Esophagus muscularis mucosa (tissue), 4 donors: Measurements from ENCODE around the gene KRT4. TPM values are rescaled to one million over a fixed set of nuclear protein-coding genes. Genes with fewer than 3 reads are reported as not detected.

Experiments used
- DNase-seq: peaks from one replicate; pipeline ENCODE4 v3.0.0-alpha.2; 2017; ENCODE audit errors: extremely low spot score
- H3K27ac ChIP-seq, 4 donors: fragments of 200-600 bp; sonication (generic); replicated peaks in 1 of 4; 1 replicate in 3 of 4; 2 replicates in 1 of 4; pipeline ENCODE4 v1.5.1; 2016 to 2019; ENCODE audit warnings: mild to moderate bottlenecking in 1 of 4
- H3K27me3 ChIP-seq, 4 donors: fragments of 200-600 bp; sonication (generic); one replicate each; pipeline versions ENCODE4 v1.5.1 to v1.6.0; 2016 to 2019
- H3K36me3 ChIP-seq, 4 donors: fragments of 200-600 bp; sonication (generic); one replicate each; pipeline ENCODE4 v1.5.1; 2016 to 2019
- H3K4me1 ChIP-seq, 4 donors: fragments of 200-600 bp; sonication (generic); one replicate each; pipeline ENCODE4 v1.5.1; 2016 to 2019
- H3K4me3 ChIP-seq, 4 donors: fragments of 200-600 bp; sonication (generic); 1 replicate in 2 of 4; 2 replicates in 2 of 4; pipeline ENCODE4 v1.5.1; 2016 to 2019; ENCODE audit warnings: mild to moderate bottlenecking in 4 of 4, moderate library complexity in 1 of 4
- H3K9me3 ChIP-seq, 4 donors: fragments of 200-600 bp; sonication (generic); 1 replicate in 3 of 4; 2 replicates in 1 of 4; pipeline ENCODE4 v1.5.1; 2016 to 2019
- EP300 ChIP-seq: sonication (generic); formaldehyde crosslinking; IDR thresholded peaks from one replicate; pipeline ENCODE4 v1.6.1; 2017; ENCODE audit warnings: antibody characterized with exemption
- POLR2A ChIP-seq: fragments of 450-650 bp; IDR thresholded peaks from one replicate; pipeline ENCODE4 v1.6.1; 2017; ENCODE audit warnings: antibody characterized with exemption, moderate library complexity, mild to moderate bottlenecking, low read depth
- POLR2AphosphoS5 ChIP-seq, 2 donors: sonication (generic); formaldehyde crosslinking; IDR thresholded peaks; one replicate each; pipeline ENCODE4 v1.6.1; 2017; ENCODE audit warnings: antibody characterized with exemption in 2 of 2
- WGBS: methylation state at CpG from one replicate; pipeline ENCODE4 v1.1.5; 2018; 5-methylcytosine and 5-hydroxymethylcytosine counted together
- intact Hi-C: fragments of 100-400 bp; cut with DNase I; formaldehyde crosslinking; loops from one replicate; pipeline ENCODE4 v1.15.1; 2023
- total RNA-seq, 4 donors: library from RNA; depleted of rRNA; stranded (reverse); fragments of >200 nt; gene quantifications; one replicate each; pipeline versions ENCODE4 v1.1.0 to v1.2.1, GENCODE V29; 2016
- TF ChIP-seq, protein P1 (sequence below), 3 experiments: fragments of 200-600 bp in 2 of 3; fragments of 450-650 bp in 1 of 3; sonication (generic) in 2 of 3; IDR thresholded peaks; one replicate each; pipeline ENCODE4 v1.5.1; 2017 to 2019; ENCODE audit warnings: antibody characterized with exemption in 3 of 3, mild to moderate bottlenecking in 2 of 3, moderate library complexity in 1 of 3

KRT4 gene
- total RNA-seq, 4 donors from 2014 or later: 0.13 to 5.4 (median 0.20) TPM

DNA sequence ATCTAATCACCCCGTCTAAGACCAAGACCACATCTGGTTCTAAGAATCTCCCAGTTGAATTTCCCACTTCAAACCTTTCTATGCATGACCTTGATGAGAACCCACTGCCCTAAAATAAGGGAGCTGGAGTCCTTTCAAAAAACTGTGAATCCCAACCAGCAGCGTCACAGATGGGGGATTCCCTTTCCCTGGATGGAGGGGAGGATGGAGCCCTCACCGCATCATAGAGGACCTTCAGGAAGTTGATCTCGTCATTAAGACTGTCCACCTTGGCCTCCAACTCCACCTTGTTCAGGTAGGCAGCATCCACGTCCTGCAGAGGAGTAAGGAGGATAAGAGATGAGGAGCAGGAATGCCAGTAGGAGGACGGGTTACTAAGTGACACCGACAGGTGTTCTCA lies 4.8 kb downstream of the KRT4 start:
- WGBS: 74% methylated on average over 7 of the region's 7 CpGs
- no peak for DNase-seq

DNA sequence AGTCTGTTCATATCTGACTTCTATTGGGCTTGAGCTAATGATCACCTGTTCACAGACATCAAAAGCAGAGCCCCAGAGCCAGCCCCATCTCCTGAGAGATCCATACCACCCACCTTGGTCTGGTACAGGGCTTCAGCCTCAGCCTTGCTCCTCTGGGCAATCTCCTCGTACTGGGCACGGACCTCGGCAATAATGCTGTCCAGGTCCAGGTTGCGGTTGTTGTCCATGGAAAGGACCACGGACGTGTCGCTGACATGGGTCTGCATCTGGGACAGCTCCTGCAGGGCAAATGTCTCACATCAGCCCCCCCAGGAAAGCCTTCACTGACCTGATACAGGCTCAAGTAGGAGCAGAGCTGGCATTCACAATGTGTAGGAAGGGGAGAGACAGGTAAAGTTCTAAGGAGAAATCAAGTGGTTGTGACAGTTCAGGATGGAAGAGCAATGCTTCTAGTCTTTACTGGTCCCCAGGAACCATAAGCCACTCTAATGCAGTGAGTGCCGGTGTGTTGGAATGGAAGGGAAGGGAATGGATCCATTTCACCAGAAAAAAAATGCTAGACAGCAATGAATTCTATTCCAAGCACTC lies 5.2 kb downstream of the KRT4 start:
- no peaks in the 10 kb centered on the region for H3K36me3 ChIP-seq
- TF ChIP-seq, protein P1, sequence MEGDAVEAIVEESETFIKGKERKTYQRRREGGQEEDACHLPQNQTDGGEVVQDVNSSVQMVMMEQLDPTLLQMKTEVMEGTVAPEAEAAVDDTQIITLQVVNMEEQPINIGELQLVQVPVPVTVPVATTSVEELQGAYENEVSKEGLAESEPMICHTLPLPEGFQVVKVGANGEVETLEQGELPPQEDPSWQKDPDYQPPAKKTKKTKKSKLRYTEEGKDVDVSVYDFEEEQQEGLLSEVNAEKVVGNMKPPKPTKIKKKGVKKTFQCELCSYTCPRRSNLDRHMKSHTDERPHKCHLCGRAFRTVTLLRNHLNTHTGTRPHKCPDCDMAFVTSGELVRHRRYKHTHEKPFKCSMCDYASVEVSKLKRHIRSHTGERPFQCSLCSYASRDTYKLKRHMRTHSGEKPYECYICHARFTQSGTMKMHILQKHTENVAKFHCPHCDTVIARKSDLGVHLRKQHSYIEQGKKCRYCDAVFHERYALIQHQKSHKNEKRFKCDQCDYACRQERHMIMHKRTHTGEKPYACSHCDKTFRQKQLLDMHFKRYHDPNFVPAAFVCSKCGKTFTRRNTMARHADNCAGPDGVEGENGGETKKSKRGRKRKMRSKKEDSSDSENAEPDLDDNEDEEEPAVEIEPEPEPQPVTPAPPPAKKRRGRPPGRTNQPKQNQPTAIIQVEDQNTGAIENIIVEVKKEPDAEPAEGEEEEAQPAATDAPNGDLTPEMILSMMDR (IDR thresholded peaks at IDR 0.05): no peak
- TF ChIP-seq EP300 (no peak), POLR2AphosphoS5 (IDR thresholded peaks at IDR 0.05) (no peak), POLR2A (no peak)
- peaks cover 0 to 13% (median 0%) of the 10 kb centered on the region in 4 donors for H3K27me3 ChIP-seq
- no peaks in the 10 kb centered on the region for H3K9me3 ChIP-seq
- intact Hi-C loops: no loop called here
- no peak for DNase-seq
- H3K27ac ChIP-seq: no peak overlapping the region
- H3K4me3 ChIP-seq: no peak overlapping the region
- WGBS: 94% methylated on average over 8 of the region's 8 CpGs
- peaks cover 0 to 4% (median 0%) of the 10 kb centered on the region in 4 donors for H3K4me1 ChIP-seq

More for the DNA sequence above, 4.8 kb downstream of the KRT4 start:
- Histone ChIP-seq H3K9me3 (no peaks in the 10 kb centered on the region), H3K27me3 (peaks cover 0 to 13% (median 0%) of the 10 kb centered on the region in 4 donors), H3K4me3 (no peak overlapping the region), H3K36me3 (no peaks in the 10 kb centered on the region), H3K4me1 (peaks cover 0 to 5% (median 2%) of the 10 kb centered on the region in 4 donors), H3K27ac (no peak overlapping the region)
- intact Hi-C loops: no loop called here
- TF ChIP-seq POLR2A (no peak), EP300 (no peak), POLR2AphosphoS5 (IDR thresholded peaks at IDR 0.05) (no peak)
- TF ChIP-seq, protein P1 (IDR thresholded peaks at IDR 0.05): no peak

DNA sequence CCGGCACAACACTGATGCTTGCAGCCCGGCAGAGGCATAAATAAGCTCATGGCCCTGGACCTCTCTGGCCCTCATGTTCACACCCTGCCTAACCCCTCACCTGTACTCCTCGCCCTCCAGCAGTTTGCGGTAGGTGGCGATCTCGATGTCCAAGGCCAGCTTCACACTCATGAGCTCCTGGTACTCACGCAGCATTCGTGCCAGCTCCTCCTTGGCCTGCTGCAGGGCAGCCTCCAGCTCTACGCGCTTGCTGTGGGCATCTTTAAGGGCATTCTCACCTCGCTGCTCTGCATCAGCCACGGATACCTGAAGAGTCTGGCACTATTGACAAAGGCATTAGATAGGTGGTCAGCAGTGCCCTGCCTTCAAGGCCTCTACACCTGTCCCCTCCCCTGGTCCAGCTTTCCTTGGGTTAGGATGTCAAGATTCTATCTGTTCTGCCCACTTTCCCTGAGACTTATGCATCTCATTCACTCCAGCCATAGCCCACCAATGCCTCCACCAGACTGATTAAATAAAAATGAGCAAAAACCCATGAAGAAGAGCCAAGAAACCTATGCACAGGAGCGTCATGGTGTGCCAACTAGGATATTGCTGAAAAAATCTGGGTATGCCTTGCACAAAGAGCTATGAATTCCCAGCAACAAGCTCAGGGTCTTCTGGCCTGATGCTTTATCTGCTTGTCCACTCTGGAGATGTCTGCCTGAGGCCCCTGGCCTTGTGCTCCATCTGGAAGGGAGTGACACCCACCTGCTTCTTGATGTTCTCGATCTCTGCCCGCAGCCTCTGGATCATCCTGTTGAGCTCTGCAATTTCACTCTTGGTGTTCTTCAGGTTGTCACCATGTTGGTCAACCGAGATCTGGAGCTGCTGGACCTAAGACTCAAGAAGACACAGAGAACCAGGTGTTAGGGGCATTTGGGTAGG lies 6.1 kb downstream of the KRT4 start:
- intact Hi-C loops: no loop called here
- no peak for DNase-seq
- TF ChIP-seq POLR2A: no peak
- TF ChIP-seq, protein P1 (IDR thresholded peaks at IDR 0.05): no peak
- no peak for TF ChIP-seq EP300
- no peak for TF ChIP-seq POLR2AphosphoS5 (IDR thresholded peaks at IDR 0.05)
- peaks cover 0 to 13% (median 0%) of the 10 kb centered on the region in 4 donors for H3K27me3 ChIP-seq
- no peak overlapping the region for H3K27ac ChIP-seq
- H3K36me3 ChIP-seq: no peaks in the 10 kb centered on the region
- H3K9me3 ChIP-seq: no peaks in the 10 kb centered on the region
- no peak overlapping the region for H3K4me3 ChIP-seq
- peaks cover 0 to 4% (median 0%) of the 10 kb centered on the region in 4 donors for H3K4me1 ChIP-seq
- whole genome bisulfite sequencing: 95% methylated on average over 16 of the region's 16 CpGs

DNA sequence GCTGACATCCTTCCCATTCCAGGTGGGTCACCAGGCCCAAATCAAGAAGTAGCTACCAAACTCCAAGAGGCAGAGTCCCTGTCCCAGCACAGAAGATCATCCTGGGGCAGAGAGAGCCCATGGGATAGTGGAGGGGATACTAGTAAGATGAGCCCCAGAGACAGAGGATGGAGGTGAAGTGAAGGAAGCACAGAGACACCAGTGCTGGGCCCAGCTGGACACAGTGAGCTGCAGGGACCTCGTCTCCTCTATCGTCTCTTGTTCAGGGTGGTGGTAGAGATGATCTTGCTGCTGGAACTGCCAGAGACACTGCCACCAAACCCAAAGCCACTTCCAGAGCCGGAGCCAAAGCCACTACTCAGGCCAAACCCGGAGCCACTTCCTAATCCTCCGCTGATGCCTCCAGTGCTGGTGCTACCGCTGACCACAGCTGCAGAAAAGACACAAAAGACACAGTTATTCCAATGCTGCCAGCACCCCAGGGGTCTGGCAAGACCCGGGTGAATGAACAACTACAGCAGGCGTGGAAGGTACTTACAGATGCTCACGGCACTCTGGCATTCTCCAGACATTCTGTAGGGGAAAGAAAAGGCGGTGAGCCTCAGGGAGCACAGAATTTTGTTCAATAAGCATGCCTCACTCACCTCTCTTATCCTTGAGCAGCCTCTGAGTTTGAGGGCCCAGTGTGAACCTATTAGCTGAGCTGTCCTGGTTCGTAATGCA lies 6.9 kb downstream of the KRT4 start:
- 82% methylated on average over 11 of the region's 11 CpGs for WGBS
- H3K27ac ChIP-seq: no peak overlapping the region
- peaks cover 0 to 4% (median 0%) of the 10 kb centered on the region in 4 donors for H3K4me1 ChIP-seq
- no peak for DNase-seq
- no peak for TF ChIP-seq POLR2AphosphoS5 (IDR thresholded peaks at IDR 0.05)
- TF ChIP-seq POLR2A: no peak
- TF ChIP-seq, protein P1 (IDR thresholded peaks at IDR 0.05): no peak
- TF ChIP-seq EP300: no peak
- peaks cover 0 to 13% (median 0%) of the 10 kb centered on the region in 4 donors for H3K27me3 ChIP-seq
- no peak overlapping the region for H3K4me3 ChIP-seq
- intact Hi-C loops: no loop called here
- no peaks in the 10 kb centered on the region for H3K9me3 ChIP-seq
- H3K36me3 ChIP-seq: no peaks in the 10 kb centered on the region
